Measurements from ENCODE around the gene ZRANB3.

ZRANB3 gene

DNA sequence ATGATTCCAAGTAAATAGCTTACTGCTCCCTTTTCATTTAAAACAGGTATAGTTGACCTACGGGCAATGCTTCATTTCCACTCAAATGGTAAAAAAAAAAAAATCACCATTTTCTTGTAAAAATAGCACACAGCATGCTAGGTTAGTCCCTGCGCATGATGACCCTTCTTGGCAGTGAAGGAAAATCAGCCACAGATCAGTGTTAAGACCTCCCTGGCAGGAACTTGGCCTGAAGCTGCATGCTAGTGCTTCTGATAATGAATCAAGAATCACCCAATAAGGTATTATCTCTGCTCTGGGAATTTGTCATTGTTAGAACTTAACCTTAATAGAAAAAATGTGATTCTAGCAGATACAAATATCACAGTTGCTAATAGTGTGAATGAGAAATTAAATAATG lies 312.6 kb downstream of the ZRANB3 start:
- no peak for DNase-seq (ENCODE audit: low read depth)
- no peak overlapping the region for H3K4me3 ChIP-seq (replicated peaks; ENCODE audit: low read depth, low read length)
- TF ChIP-seq CTCF (IDR thresholded peaks at IDR 0.05; ENCODE audit: low read length, missing control alignments), result no peak

- no peak for TF ChIP-seq CTCF (IDR thresholded peaks at IDR 0.05; ENCODE audit: low read length, missing control alignments)
- peak; percentile 20 for DNase-seq (ENCODE audit: low read depth)
- H3K4me3 ChIP-seq (replicated peaks; ENCODE audit: low read depth, low read length), result no peak overlapping the region
Observed at GRCh38 chr2:135212757-135213156, 318.3 kb downstream of the ZRANB3 start.

DNA sequence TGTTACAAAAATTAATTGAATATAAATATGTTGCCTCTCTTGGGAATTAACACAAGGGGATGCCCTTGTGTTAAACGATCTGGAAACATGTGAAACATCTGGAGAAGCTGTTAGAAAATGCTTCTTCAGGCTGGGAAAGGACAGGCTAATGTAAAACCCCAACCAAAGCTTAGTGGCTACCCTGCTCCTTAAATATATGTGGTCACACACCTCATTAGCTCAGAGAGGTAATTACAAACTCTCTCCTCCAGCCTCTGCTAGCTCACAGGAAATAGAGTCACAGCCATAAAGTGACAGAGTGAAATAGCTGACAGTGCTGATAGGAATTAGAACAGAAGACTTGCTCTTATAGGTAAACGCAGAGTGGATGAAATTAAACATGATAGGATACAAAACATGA lies 323.0 kb downstream of the ZRANB3 start:
- TF ChIP-seq CTCF (IDR thresholded peaks at IDR 0.05; ENCODE audit: low read length, missing control alignments), result no peak
- no peak for DNase-seq (ENCODE audit: low read depth)
- no peak overlapping the region for H3K4me3 ChIP-seq (replicated peaks; ENCODE audit: low read depth, low read length)

GRCh38 chr2:135203944-135204343 lies 327.1 kb downstream of the ZRANB3 start:
- DNase-seq (ENCODE audit: low read depth), result no peak
- no peak for TF ChIP-seq CTCF (IDR thresholded peaks at IDR 0.05; ENCODE audit: low read length, missing control alignments)
- no peak overlapping the region for H3K4me3 ChIP-seq (replicated peaks; ENCODE audit: low read depth, low read length)

- TF ChIP-seq CTCF (IDR thresholded peaks at IDR 0.05; ENCODE audit: low read length, missing control alignments), result no peak
- peak; percentile 27 for DNase-seq (ENCODE audit: low read depth)
- H3K4me3 ChIP-seq (replicated peaks; ENCODE audit: low read depth, low read length), result no peak overlapping the region
Observed at GRCh38 chr2:135202751-135203150, 328.3 kb downstream of the ZRANB3 start.

DNA sequence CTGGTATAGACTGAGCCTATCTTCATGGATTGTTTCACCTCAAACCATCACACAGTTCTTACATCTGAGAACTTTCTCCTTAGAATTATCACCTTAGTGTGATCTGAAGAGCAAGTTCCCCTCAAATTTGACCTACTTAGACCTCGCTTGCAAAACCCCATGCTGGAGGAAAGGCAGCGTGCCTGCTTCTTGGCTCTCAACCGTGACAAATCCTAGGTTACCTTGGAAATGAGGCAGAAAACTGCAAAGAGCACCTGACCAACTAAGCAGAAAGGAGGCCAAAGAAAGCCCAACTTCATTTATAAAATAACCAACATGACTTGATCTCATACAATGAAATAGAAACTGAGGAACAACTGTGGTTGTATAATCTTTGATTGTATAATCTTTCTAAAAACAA lies 332.5 kb downstream of the ZRANB3 start:
- no peak for DNase-seq (ENCODE audit: low read depth)

More for the DNA sequence above, 332.5 kb downstream of the ZRANB3 start:
- no peak overlapping the region for H3K4me3 ChIP-seq (replicated peaks; ENCODE audit: low read depth, low read length)
- TF ChIP-seq CTCF (IDR thresholded peaks at IDR 0.05; ENCODE audit: low read length, missing control alignments), result no peak

All from fibroblast of pulmonary artery (primary cell).